IPS-18c (cell line): ENCODE measurements around the gene ABTB1.

ENCODE experiments used
- H3K4me3 ChIP-seq: 2 replicates; pipeline ENCODE4 v1.7.0; 2013; ENCODE audit warnings: low read depth, mild to moderate bottlenecking, low read length, moderate library complexity; ENCODE audit not compliant: insufficient read depth
- H3K9me3 ChIP-seq: one replicate; pipeline ENCODE4 v1.6.1; 2013; ENCODE audit warnings: mild to moderate bottlenecking, low read length, moderate library complexity; ENCODE audit not compliant: control insufficient read depth, insufficient read depth

ABTB1 gene

DNA sequence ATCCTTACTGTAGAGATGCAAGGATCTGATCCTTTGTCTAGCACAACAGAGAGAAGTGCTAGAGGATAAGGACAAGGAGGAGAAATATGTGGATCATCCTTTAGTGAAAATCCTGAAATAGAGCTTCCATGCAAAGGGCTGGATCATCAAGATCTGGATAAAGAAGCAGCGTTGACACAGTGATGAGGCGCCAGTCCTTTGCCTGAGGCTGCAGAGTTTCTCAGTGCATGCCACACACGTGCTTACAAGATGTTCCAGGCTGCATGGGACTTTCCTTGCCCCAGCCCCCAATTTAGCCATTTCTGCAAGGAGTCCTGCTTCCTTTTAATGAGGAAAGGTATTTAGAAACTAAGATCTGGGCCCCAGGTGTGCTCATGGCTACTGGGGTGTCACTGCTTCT lies 7.2 kb upstream of the ABTB1 start:
- H3K4me3 ChIP-seq: no peak overlapping the region
- no peaks in the 10 kb centered on the region for H3K9me3 ChIP-seq

DNA sequence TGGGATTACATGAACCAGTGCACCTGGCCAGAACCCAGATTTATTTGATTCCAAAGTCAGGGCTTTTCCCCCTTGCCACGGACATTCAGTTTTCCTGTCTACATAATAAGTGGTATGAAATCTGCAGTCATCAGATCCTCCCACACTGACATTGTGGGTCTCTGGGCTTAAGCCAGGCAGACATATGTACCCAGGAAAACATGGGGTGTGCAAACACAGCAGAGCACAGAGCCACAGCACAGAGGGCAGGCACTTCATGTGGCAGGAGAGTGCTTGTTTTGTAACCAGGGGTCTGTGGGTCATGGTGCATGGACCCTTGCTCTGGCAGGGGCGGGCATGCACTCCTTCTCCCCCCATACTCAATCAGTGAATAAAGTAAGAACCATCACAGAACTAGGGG lies 6.1 kb upstream of the ABTB1 start:
- H3K9me3 ChIP-seq: no peaks in the 10 kb centered on the region
- H3K4me3 ChIP-seq: no peak overlapping the region

GRCh38 chr3:127667119-127667681 lies 5.6 kb upstream of the ABTB1 start:
- no peaks in the 10 kb centered on the region for H3K9me3 ChIP-seq
- no peak overlapping the region for H3K4me3 ChIP-seq

GRCh38 chr3:127668906-127669305 lies 3.8 kb upstream of the ABTB1 start:
- no peaks in the 10 kb centered on the region for H3K9me3 ChIP-seq

GRCh38 chr3:127669541-127670228 lies 3.1 kb upstream of the ABTB1 start:
- no peaks in the 10 kb centered on the region for H3K9me3 ChIP-seq

More at GRCh38 chr3:127668906-127669305, 3.8 kb upstream of the ABTB1 start:
- H3K4me3 ChIP-seq: no peak overlapping the region

GRCh38 chr3:127670229-127670559 lies 2.6 kb upstream of the ABTB1 start:
- H3K9me3 ChIP-seq: no peaks in the 10 kb centered on the region
- H3K4me3 ChIP-seq: no peak overlapping the region

More at GRCh38 chr3:127669541-127670228, 3.1 kb upstream of the ABTB1 start:
- H3K4me3 ChIP-seq: no peak overlapping the region

GRCh38 chr3:127670761-127671522 lies 1.8 kb upstream of the ABTB1 start:
- Histone ChIP-seq H3K4me3 (no peak overlapping the region), H3K9me3 (no peaks in the 10 kb centered on the region)

- peak overlapping the region; percentile 67 for H3K4me3 ChIP-seq
- H3K9me3 ChIP-seq: no peaks in the 10 kb centered on the region
Observed at GRCh38 chr3:127671523-127672428, 976 bp upstream of the ABTB1 start.

GRCh38 chr3:127673191-127674100 lies 694 bp downstream of the ABTB1 start:
- no peaks in the 10 kb centered on the region for H3K9me3 ChIP-seq
- peak overlapping the region; percentile 78 for H3K4me3 ChIP-seq

- H3K4me3 ChIP-seq: no peak overlapping the region
Observed at GRCh38 chr3:127674101-127674721, 1.5 kb downstream of the ABTB1 start.

DNA sequence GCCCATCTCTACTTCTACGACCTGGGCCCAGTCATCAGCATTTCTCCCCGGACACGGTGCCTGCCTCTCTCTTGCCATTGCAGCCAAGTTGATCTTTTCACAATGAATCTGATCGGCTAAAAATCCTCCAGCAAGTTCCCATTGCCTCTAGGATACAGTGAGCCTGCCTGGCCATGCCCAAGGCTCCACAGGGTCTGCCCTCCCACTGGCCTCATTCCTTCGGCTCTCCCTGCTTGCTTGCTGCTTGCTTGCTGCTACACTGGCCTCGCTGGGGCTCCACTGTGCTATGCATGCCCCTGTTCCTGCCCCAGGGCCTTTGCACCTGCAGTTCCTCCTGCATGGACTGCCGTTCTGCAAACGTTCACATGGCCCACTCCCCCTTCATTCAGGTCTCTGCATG lies 2.0 kb downstream of the ABTB1 start:
- Histone ChIP-seq H3K4me3 (no peak overlapping the region), H3K9me3 (no peaks in the 10 kb centered on the region)

More at GRCh38 chr3:127674101-127674721, 1.5 kb downstream of the ABTB1 start:
- no peaks in the 10 kb centered on the region for H3K9me3 ChIP-seq

- no peaks in the 10 kb centered on the region for H3K9me3 ChIP-seq
- H3K4me3 ChIP-seq: no peak overlapping the region
Observed at GRCh38 chr3:127675651-127676391, 3.1 kb downstream of the ABTB1 start.

GRCh38 chr3:127676456-127676855 lies 3.7 kb downstream of the ABTB1 start:
- no peak overlapping the region for H3K4me3 ChIP-seq
- H3K9me3 ChIP-seq: no peaks in the 10 kb centered on the region

- no peaks in the 10 kb centered on the region for H3K9me3 ChIP-seq
- no peak overlapping the region for H3K4me3 ChIP-seq
Observed at GRCh38 chr3:127676921-127677351, 4.2 kb downstream of the ABTB1 start.

- no peaks in the 10 kb centered on the region for H3K9me3 ChIP-seq
- no peak overlapping the region for H3K4me3 ChIP-seq
Observed at GRCh38 chr3:127677541-127678314, 5.0 kb downstream of the ABTB1 start.
